ENCODE measurements around the gene SYTL3.

DNA sequence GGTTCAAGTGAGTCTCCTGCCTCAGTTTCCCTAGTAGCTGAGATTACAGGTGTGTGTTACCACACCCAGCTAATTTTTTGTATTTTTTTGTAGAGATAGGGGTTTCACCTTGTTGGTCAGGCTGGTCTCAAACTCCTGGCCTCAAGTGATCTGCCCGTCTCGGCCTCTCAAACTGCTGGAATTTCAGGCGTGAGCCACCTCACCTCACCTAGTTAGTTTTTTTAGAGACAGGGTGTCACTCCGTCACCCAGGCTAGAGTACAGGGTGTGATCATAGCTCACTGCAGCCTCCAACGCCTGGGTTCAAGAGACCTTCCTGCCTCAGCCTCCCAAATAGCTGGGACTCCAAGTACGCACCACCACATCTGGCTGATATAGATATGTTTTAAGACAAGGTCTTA is 22.9 kb downstream of the SYTL3 start:
- TF ChIP-seq POLR2A (IDR thresholded peaks at IDR 0.05), result no peak
- TF ChIP-seq, protein P1, sequence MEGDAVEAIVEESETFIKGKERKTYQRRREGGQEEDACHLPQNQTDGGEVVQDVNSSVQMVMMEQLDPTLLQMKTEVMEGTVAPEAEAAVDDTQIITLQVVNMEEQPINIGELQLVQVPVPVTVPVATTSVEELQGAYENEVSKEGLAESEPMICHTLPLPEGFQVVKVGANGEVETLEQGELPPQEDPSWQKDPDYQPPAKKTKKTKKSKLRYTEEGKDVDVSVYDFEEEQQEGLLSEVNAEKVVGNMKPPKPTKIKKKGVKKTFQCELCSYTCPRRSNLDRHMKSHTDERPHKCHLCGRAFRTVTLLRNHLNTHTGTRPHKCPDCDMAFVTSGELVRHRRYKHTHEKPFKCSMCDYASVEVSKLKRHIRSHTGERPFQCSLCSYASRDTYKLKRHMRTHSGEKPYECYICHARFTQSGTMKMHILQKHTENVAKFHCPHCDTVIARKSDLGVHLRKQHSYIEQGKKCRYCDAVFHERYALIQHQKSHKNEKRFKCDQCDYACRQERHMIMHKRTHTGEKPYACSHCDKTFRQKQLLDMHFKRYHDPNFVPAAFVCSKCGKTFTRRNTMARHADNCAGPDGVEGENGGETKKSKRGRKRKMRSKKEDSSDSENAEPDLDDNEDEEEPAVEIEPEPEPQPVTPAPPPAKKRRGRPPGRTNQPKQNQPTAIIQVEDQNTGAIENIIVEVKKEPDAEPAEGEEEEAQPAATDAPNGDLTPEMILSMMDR (IDR thresholded peaks at IDR 0.05), result no peak
